Measurements from ENCODE around the gene LBX2. TPM values are rescaled to one million over a fixed set of nuclear protein-coding genes. Genes with fewer than 3 reads are reported as not detected.

Gene LBX2
- total and polyA plus RNA-seq, 9 of the 15 experiments (the other 6 are each of a cell fraction or from before 2014, with no cell fraction given): 0.39 to 6.2 (median 1.8) TPM; not detected in 1

DNA sequence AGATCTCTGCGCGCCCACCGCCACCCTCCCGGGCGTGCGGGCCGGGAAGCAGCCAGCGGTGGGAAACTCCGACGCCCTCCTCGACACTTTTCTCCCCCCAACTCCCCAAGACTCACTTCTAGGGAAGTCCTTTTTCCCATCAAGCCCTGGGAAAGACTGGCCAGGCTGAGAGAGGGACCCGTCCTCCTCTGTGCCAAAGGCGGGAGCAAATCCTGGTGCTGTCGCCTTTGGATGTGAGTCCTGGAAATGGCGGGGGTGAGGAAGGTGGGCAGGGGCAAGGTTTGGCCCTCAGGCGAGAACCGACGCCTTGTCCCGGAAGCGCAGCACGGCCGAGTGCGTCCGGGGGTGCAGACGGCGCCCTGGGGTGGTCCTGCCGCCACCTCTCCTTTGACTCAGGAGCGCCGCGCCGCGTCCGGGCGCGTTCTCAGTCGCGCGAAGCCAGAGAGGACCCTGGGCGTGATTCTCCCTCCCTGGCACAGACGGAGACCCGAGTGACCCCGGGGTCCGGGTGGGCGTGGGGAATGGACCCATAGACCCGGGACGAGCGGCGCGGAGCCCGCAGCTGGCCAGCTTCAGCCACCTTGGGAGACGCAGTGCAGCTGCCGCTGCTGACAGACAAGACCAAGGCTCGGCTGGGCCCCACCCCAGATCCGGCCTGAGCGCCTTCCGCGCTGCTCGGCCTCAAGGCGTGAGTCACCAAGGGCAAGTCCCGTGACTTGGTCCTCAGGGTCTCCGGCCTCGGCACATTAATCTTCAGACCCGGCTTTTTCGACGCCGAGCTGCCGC lies 3.5 kb upstream of the LBX2 start (continued):
- TF ChIP-seq ZNF592 (IDR thresholded peaks at IDR 0.05) (peak; percentile 36), GABPB2 (CRISPR knock-in tag; conservative IDR thresholded peaks at IDR 0.05) (no peak), HMG20B (CRISPR knock-in tag; IDR thresholded peaks at IDR 0.05) (no peak), RB1 (IDR thresholded peaks at IDR 0.05; ENCODE audit: low read depth) (peak; percentile 66; the same call in 1 of the 2 replicates), ATF3 (IDR thresholded peaks at IDR 0.05) (peak; percentile 96), ATF3 (CRISPR knock-in tag; conservative IDR thresholded peaks at IDR 0.05) (peak; percentile 90), SMC3 (conservative IDR thresholded peaks at IDR 0.05; ENCODE audit: insufficient read depth, low read depth, low read length) (0 out of 2 replicates have a peak, but pooled peaks have one; percentile 2), ETV5 (CRISPR knock-in tag; IDR thresholded peaks at IDR 0.05; ENCODE audit: low read depth) (peak; percentile 92), NCOA2 (IDR thresholded peaks at IDR 0.05; ENCODE audit: partially characterized antibody in 2 of 2) (no peak), RBM39 (optimal IDR thresholded peaks at IDR 0.05; ENCODE audit: low read depth, low read length) (no peak), ZNF449 (CRISPR knock-in tag; IDR thresholded peaks at IDR 0.05) (no peak), CTBP1 (IDR thresholded peaks at IDR 0.05; ENCODE audit: borderline replicate concordance) (peak; percentile 79), USF2 (CRISPR knock-in tag; IDR thresholded peaks at IDR 0.05) (peak; percentile 58)
- TF ChIP-seq, protein P1, sequence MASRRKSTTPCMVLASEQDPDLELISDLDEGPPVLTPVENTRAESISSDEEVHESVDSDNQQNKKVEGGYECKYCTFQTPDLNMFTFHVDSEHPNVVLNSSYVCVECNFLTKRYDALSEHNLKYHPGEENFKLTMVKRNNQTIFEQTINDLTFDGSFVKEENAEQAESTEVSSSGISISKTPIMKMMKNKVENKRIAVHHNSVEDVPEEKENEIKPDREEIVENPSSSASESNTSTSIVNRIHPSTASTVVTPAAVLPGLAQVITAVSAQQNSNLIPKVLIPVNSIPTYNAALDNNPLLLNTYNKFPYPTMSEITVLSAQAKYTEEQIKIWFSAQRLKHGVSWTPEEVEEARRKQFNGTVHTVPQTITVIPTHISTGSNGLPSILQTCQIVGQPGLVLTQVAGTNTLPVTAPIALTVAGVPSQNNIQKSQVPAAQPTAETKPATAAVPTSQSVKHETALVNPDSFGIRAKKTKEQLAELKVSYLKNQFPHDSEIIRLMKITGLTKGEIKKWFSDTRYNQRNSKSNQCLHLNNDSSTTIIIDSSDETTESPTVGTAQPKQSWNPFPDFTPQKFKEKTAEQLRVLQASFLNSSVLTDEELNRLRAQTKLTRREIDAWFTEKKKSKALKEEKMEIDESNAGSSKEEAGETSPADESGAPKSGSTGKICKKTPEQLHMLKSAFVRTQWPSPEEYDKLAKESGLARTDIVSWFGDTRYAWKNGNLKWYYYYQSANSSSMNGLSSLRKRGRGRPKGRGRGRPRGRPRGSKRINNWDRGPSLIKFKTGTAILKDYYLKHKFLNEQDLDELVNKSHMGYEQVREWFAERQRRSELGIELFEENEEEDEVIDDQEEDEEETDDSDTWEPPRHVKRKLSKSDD (conservative IDR thresholded peaks at IDR 0.05; ENCODE audit: low read length): 0 out of 2 replicates have a peak, but pooled peaks have one; percentile 65

Measured in K562 (cell line).